GM19035 (cell line): Measurements from ENCODE around the gene HSPA5.
"Not testable (repeated sequence)": the region's sequence is repeated elsewhere in the genome, so short reads cannot be mapped to it uniquely, and the experiment has no call there.

ENCODE experiments used
- ATAC-seq: cut with Tn5 transposase; IDR thresholded peaks from one replicate; pipeline ENCODE4 v1.9.1; 2021; ENCODE audit not compliant: unreplicated experiment

HSPA5 gene

GRCh38 chr9:125243792-125244260 is 2.7 kb upstream of the HSPA5 start:
- ATAC-seq, result no peak

GRCh38 chr9:125241863-125242739 is 958 bp upstream of the HSPA5 start:
- ATAC-seq, result peak; percentile 9

GRCh38 chr9:125240649-125240999 is 519 bp downstream of the HSPA5 start:
- peak; percentile 10 for ATAC-seq

- no peak for ATAC-seq
These were observed 1.2 kb downstream of the HSPA5 start for GRCh38 chr9:125239631-125240597.

- ATAC-seq, result no peak
These were observed 2.2 kb downstream of the HSPA5 start for GRCh38 chr9:125238915-125239446.

- no peak for ATAC-seq
These were observed 2.8 kb downstream of the HSPA5 start for GRCh38 chr9:125238127-125238914.

- ATAC-seq, result not testable (repeated sequence)
These were observed 4.5 kb downstream of the HSPA5 start for GRCh38 chr9:125236520-125237159.

- no peak for ATAC-seq
These were observed 5.2 kb downstream of the HSPA5 start for GRCh38 chr9:125235804-125236519.

- ATAC-seq, result not testable (repeated sequence)
These were observed 7.0 kb downstream of the HSPA5 start for GRCh38 chr9:125234099-125234498.

GRCh38 chr9:125233678-125234077 is 7.5 kb downstream of the HSPA5 start:
- ATAC-seq, result no peak

GRCh38 chr9:125227761-125228160 is 13.4 kb downstream of the HSPA5 start:
- ATAC-seq, result no peak

GRCh38 chr9:125224858-125225257 is 16.3 kb downstream of the HSPA5 start:
- ATAC-seq, result not testable (repeated sequence)

GRCh38 chr9:125218621-125219020 is 22.5 kb downstream of the HSPA5 start:
- ATAC-seq, result no peak

GRCh38 chr9:125214186-125214585 is 27.0 kb downstream of the HSPA5 start:
- ATAC-seq, result no peak

- no peak for ATAC-seq
These were observed 36.7 kb downstream of the HSPA5 start for GRCh38 chr9:125204477-125204876.

- ATAC-seq, result no peak
These were observed 38.1 kb downstream of the HSPA5 start for GRCh38 chr9:125202846-125203618.

GRCh38 chr9:125200216-125201047 is 40.7 kb downstream of the HSPA5 start, which contains the start of gene RABEPK:
TSS of gene RABEPK (plus strand) at chr9:125200542. CDS start at chr9:125203014, 2,472 bp downstream.
- peak; percentile 99 for ATAC-seq

- not testable (repeated sequence) for ATAC-seq
These were observed 45.6 kb downstream of the HSPA5 start for GRCh38 chr9:125195591-125195990.
